ENCODE data around the gene CDK7.
"Not testable (repeated sequence)": the region's sequence is repeated elsewhere in the genome, so short reads cannot be mapped to it uniquely, and the experiment has no call there.

The CDK7 gene

GRCh38 chr5:69234457-69235268 is at the start of gene CDK7:
CDK7 (plus strand) TSS chr5:69234886; CDS start chr5:69234976, 90 bp downstream.
- peak; percentile 92 for DNase-seq

DNA sequence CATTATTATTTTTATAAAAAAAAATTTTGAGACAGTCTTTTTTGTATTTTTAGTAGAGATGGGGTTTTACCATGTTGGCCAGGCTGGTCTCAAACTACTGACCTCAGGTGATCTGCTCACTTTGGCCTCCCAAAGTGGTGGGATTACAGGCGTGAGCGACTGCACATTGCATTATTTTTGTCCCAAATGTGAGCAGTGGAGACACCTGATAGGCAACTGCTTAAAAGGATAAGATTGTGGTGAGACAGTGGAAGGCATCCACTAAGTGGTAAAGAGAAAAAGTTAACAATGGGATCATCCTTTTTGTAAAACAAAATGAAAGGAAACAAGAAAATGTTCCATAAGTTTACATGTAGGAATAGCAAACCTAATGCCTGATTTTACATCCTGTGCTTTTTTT is 47.3 kb upstream of the CDK7 start:
- DNase-seq, result no peak

- no peak for DNase-seq
These were observed 45.9 kb upstream of the CDK7 start for GRCh38 chr5:69188811-69189161.

- peak; percentile 89 for DNase-seq
These were observed 45.3 kb upstream of the CDK7 start, which contains the start of gene CENPH for GRCh38 chr5:69189162-69190086. CENPH (plus strand) TSS chr5:69189583; CDS start chr5:69189635, 52 bp downstream.

DNA sequence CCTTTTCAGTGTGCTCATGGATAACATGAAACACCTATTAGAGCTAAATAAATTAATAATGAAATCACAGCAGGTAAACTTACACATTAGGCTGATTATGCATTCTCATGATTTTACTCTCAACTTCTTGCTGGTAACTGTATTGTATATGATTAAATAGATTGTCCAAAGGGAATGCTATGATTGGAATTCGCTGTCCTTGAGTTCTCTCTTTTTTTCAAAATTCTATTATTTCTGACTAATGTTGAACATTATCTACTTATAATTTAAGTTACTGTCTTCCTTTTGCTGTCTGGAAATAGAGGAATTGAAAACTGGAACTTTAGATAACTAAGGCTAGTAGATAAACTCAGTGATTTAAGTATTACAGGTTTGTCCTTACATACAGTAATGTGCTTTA is 32.2 kb upstream of the CDK7 start:
- DNase-seq, result no peak

DNA sequence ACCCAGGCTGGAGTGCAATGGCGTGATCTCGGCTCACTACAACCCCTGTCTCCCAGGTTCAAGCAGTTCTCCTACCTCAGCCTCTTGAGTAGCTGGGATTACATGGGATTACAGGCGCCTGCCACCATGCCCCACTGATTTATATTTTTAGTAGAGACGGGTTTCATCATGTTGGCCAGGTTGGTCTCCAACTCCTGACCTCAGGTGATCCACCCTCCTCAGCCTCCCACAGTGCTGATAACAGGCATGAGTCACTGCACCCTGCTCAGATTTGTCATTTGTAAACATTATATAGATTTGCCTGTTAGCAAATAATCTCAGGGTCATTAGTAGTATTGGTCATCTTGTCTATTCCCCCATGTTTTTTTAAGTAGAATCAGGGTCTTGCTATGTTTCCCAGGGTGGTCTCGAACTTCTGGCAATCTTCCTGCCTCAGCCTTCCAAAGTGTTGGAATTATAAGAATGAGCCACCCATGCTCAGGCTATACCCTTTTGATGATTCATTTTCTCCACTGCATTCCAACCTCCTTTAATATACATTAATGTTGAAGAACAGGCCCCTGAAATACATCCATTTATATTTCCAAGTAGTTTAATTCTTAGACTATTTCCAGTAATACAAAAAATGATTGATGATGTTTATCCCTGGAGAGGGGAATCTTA is 28.0 kb upstream of the CDK7 start:
- DNase-seq, result peak; percentile 16

DNA sequence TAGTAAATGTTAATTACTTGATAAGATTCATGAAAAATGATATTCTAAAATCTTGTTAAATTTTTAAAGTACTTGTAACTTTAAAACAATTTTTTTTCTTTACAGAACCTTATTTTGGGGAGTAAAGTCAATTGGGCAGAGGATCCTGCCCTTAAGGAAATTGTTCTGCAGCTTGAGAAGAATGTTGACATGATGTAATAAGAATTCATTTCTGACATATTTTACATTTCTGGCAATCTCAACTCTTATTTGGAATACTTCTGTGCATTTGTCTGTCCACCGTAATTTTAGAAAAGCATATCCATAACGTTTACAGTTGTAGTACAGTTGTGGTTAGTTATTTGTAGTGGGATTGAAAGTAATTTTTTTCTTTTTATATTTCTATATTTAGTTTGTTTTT is 25.1 kb upstream of the CDK7 start:
- DNase-seq, result no peak

- no peak for DNase-seq
These were observed 23.5 kb upstream of the CDK7 start for GRCh38 chr5:69211200-69211599.

- no peak for DNase-seq
These were observed 22.7 kb upstream of the CDK7 start for GRCh38 chr5:69212022-69212421.

DNA sequence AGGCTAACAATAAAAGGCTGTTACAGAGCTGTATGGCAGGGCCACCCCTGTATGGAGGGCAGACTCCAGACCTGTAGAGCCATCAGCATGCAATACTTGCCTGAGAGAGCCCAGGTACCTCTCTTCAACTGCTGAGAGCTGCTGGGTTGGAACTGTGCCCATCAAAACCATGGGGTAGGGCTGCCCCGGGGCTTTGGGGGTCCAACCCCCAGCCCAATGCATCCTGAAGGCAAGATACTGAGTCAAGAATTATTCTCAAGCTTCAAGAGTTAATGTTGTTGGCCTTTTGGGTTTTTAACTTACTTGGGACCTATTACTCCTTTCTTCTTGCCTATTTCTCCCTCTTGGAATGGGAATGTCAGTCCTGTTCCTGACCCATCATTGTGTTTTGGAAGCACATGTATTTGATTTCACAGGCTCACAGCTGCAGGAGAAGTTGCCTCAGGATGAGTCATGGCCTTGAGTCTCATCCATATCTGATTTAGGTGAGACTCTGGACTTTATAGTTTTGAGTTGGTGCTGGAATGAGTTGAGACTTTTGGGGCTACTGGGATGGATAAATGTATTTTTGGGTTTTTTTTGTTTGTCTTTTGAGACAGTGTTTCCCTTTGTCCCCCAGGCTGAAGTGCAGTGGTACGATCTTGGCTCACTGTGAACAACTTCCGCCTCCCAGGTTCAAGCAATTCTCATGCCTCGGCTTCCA is 21.0 kb upstream of the CDK7 start:
- peak; percentile 69 for DNase-seq

DNA sequence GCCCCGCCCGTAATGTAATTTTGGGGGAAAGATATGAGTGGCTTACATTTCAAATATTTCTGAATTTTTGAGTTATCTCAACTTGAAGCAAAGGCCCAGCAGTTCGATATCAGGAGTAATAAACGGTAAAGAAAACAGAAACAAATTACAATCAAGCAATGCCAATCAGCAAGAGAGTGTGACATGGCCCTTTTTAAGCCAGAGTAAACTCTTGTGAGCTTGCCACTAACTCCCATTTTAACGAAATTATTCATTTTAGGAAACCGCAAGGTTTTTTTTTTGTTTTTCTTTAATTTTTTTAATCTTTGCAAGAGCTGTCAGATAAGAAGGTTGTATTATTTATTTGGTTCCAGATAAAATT is 17.6 kb upstream of the CDK7 start:
- no peak for DNase-seq

GRCh38 chr5:69217548-69218526 is 16.8 kb upstream of the CDK7 start:
- peak; percentile 93 for DNase-seq

DNA sequence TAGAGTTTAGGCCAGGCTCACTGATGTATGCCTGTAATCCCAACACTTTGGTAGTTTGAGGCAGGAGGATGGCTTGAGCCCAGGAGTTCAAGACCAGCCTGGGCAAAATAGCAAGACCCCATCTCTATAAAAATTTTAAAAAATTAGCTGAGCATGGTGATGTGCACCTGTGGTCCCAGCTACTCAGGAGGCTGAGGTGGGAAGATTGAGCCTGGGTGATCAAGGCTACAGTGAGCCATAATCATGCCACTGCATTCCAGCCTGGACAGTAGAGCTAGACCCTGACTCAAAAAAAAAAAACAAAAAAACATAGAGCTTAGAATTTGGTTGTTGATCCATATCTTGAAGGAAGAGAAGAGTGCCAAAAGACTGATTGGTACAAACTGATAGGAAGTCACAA is 14.7 kb upstream of the CDK7 start:
- DNase-seq, result no peak

- not testable (repeated sequence) for DNase-seq
These were observed 14.3 kb upstream of the CDK7 start for GRCh38 chr5:69220371-69220770.

GRCh38 chr5:69220833-69221232 is 13.9 kb upstream of the CDK7 start:
- not testable (repeated sequence) for DNase-seq

- no peak for DNase-seq
These were observed 10.2 kb upstream of the CDK7 start for GRCh38 chr5:69224520-69224919.

GRCh38 chr5:69225860-69226259 is 8.8 kb upstream of the CDK7 start:
- DNase-seq, result no peak

DNA sequence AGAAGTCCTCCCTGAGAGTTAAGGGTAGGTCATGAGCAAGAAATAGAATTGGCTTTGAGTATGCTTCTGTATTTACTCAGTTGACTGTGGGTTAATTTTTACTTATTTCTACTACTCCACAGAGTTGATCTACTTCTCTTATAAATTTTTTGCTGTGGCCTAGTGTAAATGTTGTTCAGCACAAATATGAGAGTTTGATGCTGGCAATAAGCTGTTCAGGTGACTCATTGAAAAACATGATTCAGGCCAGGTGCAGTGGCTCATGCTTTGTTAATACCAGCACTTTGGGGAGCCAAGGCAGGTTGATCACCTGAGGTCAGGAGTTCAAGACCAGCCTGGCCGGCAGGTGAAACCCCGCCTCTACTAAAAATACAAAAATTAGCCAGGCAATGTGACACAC is 4.5 kb upstream of the CDK7 start:
- no peak for DNase-seq

DNA sequence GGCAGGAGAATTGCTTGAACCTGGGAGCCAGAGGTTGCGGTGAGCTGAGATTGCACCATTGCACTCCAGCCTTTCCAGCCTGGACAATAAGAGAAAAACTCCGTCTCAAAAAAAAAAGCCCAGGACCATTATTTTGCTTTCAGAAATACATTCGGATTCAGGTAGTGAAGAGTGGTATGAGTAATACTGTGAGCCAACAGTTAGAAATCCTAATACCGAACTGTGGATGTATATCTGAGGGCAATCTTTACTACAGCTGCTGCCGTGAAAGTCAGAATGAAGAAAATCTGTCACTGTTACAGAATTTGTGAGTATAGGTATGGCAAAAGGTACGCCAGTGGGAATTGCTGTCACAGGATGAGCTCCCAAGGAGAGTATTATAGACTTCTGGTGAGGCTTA is 3.4 kb upstream of the CDK7 start:
- DNase-seq, result no peak

DNA sequence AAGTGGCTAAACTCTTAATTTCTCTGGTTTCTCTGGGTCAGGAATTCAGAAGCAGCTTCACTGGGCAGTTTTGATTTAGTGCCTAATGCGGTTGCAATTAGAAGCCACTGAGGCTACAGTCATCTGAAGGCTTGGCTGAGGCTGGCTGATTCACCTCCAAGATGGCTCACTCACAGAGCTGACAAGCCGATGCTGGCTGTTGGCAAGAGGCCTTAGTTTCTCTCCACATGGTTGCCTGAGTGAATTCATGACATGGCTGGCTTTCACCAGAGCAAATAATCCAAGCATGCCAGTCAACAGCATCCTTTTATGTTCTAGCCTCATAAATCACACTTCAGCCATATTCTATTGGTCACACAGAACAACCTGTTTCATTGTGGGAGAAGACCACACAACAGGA is 2.8 kb upstream of the CDK7 start:
- no peak for DNase-seq

- not testable (repeated sequence) for DNase-seq
These were observed 2.0 kb downstream of the CDK7 start for GRCh38 chr5:69236733-69237132.

GRCh38 chr5:69237877-69238276 is 3.2 kb downstream of the CDK7 start:
- no peak for DNase-seq
